IPS-18a (cell line): Measurements from ENCODE around the gene NFKBIB.

ENCODE experiments used
- H3K27ac ChIP-seq: one replicate; pipeline ENCODE4 v1.5.1; 2013; ENCODE audit warnings: low read length
- H3K27me3 ChIP-seq: one replicate; pipeline ENCODE4 v1.6.1; 2013; ENCODE audit warnings: mild to moderate bottlenecking, low read length; ENCODE audit not compliant: control insufficient read depth, insufficient read depth
- H3K36me3 ChIP-seq: one replicate; pipeline ENCODE4 v1.6.1; 2013; ENCODE audit warnings: low read depth, low read length; ENCODE audit not compliant: control insufficient read depth
- H3K4me1 ChIP-seq: one replicate; pipeline ENCODE4 v1.6.1; 2013; ENCODE audit warnings: low read depth, low read length; ENCODE audit not compliant: control insufficient read depth
- H3K4me3 ChIP-seq: one replicate; pipeline ENCODE4 v1.5.1; 2013; ENCODE audit warnings: low read length
- H3K9ac ChIP-seq: one replicate; pipeline ENCODE4 v1.6.1; 2013; ENCODE audit warnings: mild to moderate bottlenecking, low read length, moderate library complexity
- H3K9me3 ChIP-seq: one replicate; pipeline ENCODE4 v1.6.1; 2013; ENCODE audit warnings: low read depth, low read length; ENCODE audit not compliant: control insufficient read depth

NFKBIB gene

GRCh38 chr19:38893341-38893771 is 6.4 kb upstream of the NFKBIB start:
- H3K4me3 ChIP-seq: no peak overlapping the region
- peaks cover 6% of the 10 kb centered on the region for H3K27me3 ChIP-seq
- H3K27ac ChIP-seq: no peak overlapping the region
- H3K9me3 ChIP-seq: no peaks in the 10 kb centered on the region
- no peaks in the 10 kb centered on the region for H3K4me1 ChIP-seq
- H3K36me3 ChIP-seq: no peaks in the 10 kb centered on the region
- no peak overlapping the region for H3K9ac ChIP-seq

- Histone ChIP-seq H3K27ac (no peak overlapping the region), H3K9ac (no peak overlapping the region), H3K4me3 (no peak overlapping the region)
These were observed 4.8 kb upstream of the NFKBIB start for GRCh38 chr19:38894968-38895367.

GRCh38 chr19:38898788-38899446 is 852 bp upstream of the NFKBIB start:
- Histone ChIP-seq H3K4me1 (peaks cover 4% of the 10 kb centered on the region), H3K27ac (no peak overlapping the region), H3K9ac (peak overlapping the region; percentile 38), H3K9me3 (no peaks in the 10 kb centered on the region), H3K27me3 (peaks cover 10% of the 10 kb centered on the region), H3K4me3 (peak overlapping the region; percentile 95), H3K36me3 (no peaks in the 10 kb centered on the region)

More at GRCh38 chr19:38894968-38895367, 4.8 kb upstream of the NFKBIB start:
- no peaks in the 10 kb centered on the region for H3K4me1 ChIP-seq
- H3K27me3 ChIP-seq: peaks cover 10% of the 10 kb centered on the region
- H3K36me3 ChIP-seq: no peaks in the 10 kb centered on the region
- no peaks in the 10 kb centered on the region for H3K9me3 ChIP-seq

GRCh38 chr19:38900202-38900629 is 447 bp downstream of the NFKBIB start:
- H3K27me3 ChIP-seq: peaks cover 10% of the 10 kb centered on the region
- H3K9ac ChIP-seq: peak overlapping the region; percentile 88
- H3K36me3 ChIP-seq: no peaks in the 10 kb centered on the region
- no peaks in the 10 kb centered on the region for H3K9me3 ChIP-seq
- peak overlapping the region; percentile 86 for H3K27ac ChIP-seq
- peak overlapping the region; percentile 95 for H3K4me3 ChIP-seq
- H3K4me1 ChIP-seq: peaks cover 4% of the 10 kb centered on the region

GRCh38 chr19:38900743-38901190 is 998 bp downstream of the NFKBIB start:
- Histone ChIP-seq H3K27me3 (peaks cover 10% of the 10 kb centered on the region), H3K4me3 (peak overlapping the region; percentile 95), H3K4me1 (peaks cover 4% of the 10 kb centered on the region), H3K27ac (no peak overlapping the region), H3K9ac (peak overlapping the region; percentile 88), H3K36me3 (peaks cover 5% of the 10 kb centered on the region), H3K9me3 (no peaks in the 10 kb centered on the region)

- Histone ChIP-seq H3K9me3 (no peaks in the 10 kb centered on the region), H3K27ac (no peak overlapping the region), H3K4me1 (peaks cover 4% of the 10 kb centered on the region), H3K27me3 (peaks cover 10% of the 10 kb centered on the region), H3K9ac (no peak overlapping the region), H3K36me3 (peaks cover 7% of the 10 kb centered on the region), H3K4me3 (no peak overlapping the region)
These were observed 1.9 kb downstream of the NFKBIB start for GRCh38 chr19:38901683-38902082.

GRCh38 chr19:38904581-38905539 is 5.1 kb downstream of the NFKBIB start:
- Histone ChIP-seq H3K4me3 (no peak overlapping the region), H3K27me3 (no peaks in the 10 kb centered on the region), H3K27ac (no peak overlapping the region), H3K9me3 (no peaks in the 10 kb centered on the region), H3K9ac (no peak overlapping the region), H3K36me3 (peaks cover 7% of the 10 kb centered on the region), H3K4me1 (peaks cover 4% of the 10 kb centered on the region)

- Histone ChIP-seq H3K4me1 (no peaks in the 10 kb centered on the region), H3K4me3 (no peak overlapping the region), H3K27ac (no peak overlapping the region), H3K27me3 (no peaks in the 10 kb centered on the region), H3K36me3 (peaks cover 7% of the 10 kb centered on the region), H3K9ac (no peak overlapping the region), H3K9me3 (no peaks in the 10 kb centered on the region)
These were observed 5.9 kb downstream of the NFKBIB start for GRCh38 chr19:38905620-38906019.

GRCh38 chr19:38907227-38907626 is 7.5 kb downstream of the NFKBIB start:
- Histone ChIP-seq H3K9me3 (no peaks in the 10 kb centered on the region), H3K4me3 (no peak overlapping the region), H3K9ac (no peak overlapping the region), H3K27me3 (no peaks in the 10 kb centered on the region), H3K36me3 (peaks cover 7% of the 10 kb centered on the region), H3K27ac (no peak overlapping the region), H3K4me1 (no peaks in the 10 kb centered on the region)

- Histone ChIP-seq H3K4me3 (no peak overlapping the region), H3K27ac (no peak overlapping the region), H3K36me3 (peaks cover 7% of the 10 kb centered on the region), H3K27me3 (no peaks in the 10 kb centered on the region), H3K9ac (no peak overlapping the region), H3K9me3 (no peaks in the 10 kb centered on the region), H3K4me1 (no peaks in the 10 kb centered on the region)
These were observed 7.9 kb downstream of the NFKBIB start for GRCh38 chr19:38907670-38908069.

GRCh38 chr19:38908911-38909310 is 9.1 kb downstream of the NFKBIB start:
- no peak overlapping the region for H3K27ac ChIP-seq
- H3K36me3 ChIP-seq: peaks cover 7% of the 10 kb centered on the region
- H3K4me1 ChIP-seq: no peaks in the 10 kb centered on the region
- H3K27me3 ChIP-seq: no peaks in the 10 kb centered on the region
- H3K9me3 ChIP-seq: no peaks in the 10 kb centered on the region
- no peak overlapping the region for H3K9ac ChIP-seq
- H3K4me3 ChIP-seq: no peak overlapping the region
